GM19240 (cell line): ENCODE results near the gene PDE4DIP.
"Not testable (repeated sequence)": the region's sequence is repeated elsewhere in the genome, so short reads cannot be mapped to it uniquely, and the experiment has no call there.

ENCODE experiments used
- DNase-seq: peaks from one replicate; pipeline ENCODE4 v3.0.0; 2011; ENCODE audit warnings: low spot score; ENCODE audit not compliant: insufficient read length

Gene PDE4DIP

DNA sequence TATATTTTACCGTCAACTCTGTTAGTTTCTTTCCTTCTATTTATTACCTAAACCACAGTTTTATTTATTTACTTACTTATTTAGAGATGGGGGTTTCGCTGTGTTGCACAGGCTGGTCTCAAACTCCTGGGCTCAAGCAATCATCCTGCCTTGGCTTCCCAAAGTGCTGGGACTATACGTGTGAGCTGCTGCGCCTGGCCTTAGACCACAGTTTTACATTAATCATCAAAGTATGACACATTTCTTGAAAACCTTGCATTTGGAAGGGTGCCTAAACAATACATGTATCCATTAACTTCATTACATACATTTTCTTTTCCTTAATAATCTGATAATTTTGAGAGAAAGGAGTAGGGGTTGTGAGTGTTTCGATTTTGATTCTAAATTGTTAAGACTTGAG is 124.9 kb downstream of the PDE4DIP start:
- DNase-seq: not testable (repeated sequence)

DNA sequence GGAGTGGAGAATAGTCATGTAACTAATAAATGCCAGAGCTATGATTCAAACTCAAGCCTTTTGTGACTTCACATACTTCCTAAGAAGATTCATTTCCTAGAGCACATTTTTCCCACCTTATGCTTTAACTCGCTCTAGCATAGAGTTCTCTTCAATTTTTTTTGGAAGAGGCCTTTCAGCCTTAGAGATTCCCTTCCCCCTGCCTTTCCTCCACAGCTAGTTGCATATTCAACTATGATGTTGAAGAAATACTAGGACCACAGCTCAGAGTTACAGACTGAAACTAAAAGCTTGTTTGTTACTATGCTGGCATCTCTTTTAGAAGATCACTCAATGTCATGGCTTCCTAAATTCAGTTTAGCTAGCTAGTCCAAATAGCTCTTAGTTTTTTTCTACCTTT is 131.2 kb downstream of the PDE4DIP start:
- not testable (repeated sequence) for DNase-seq

DNA sequence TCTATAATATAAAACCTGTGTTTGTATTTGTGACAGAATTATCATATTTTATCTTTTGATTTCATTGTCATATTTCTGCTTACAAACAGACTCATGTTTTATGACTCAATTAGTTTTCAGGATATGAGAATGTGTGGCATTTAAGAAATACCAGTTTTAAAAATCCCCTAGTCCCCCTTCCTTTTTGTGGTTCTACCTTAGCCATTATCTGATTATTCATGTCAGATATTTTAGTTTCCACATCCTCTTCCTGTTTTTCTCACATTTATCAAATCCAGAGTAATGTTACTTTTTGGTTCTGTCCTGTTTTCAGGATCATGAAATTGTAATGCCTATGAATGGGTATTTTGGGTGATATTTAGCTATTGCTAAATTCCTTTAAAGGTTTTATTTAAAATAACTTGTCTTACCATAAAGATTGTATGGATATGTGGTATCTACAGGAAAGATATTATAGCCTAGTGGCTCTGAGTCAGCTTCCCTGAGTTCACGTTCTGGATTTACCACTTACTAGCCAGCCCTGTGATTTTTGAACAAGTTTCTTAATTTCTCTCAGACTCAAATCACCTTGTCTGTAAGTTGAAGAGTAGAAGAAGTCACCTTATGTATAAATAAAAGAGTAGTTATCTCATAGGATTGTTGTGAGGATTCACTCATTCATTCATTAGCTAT is 131.8 kb downstream of the PDE4DIP start:
- not testable (repeated sequence) for DNase-seq

DNA sequence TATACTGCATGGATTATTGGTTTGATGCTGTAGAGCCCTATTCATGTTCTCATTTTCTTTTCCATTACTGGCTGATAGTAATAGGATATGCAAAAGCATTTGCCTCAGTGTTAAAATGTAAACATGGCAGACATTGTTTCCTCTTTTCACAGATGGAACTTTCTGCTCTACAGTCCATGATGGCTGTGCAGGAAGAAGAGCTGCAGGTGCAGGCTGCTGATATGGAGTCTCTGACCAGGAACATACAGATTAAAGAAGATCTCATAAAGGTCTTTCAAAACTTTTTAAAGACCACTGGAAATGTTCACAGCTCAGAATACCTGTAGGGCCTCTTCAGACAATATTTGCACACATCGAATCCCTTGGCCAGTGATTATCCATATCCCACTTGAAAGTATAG is 133.6 kb downstream of the PDE4DIP start:
- not testable (repeated sequence) for DNase-seq

DNA sequence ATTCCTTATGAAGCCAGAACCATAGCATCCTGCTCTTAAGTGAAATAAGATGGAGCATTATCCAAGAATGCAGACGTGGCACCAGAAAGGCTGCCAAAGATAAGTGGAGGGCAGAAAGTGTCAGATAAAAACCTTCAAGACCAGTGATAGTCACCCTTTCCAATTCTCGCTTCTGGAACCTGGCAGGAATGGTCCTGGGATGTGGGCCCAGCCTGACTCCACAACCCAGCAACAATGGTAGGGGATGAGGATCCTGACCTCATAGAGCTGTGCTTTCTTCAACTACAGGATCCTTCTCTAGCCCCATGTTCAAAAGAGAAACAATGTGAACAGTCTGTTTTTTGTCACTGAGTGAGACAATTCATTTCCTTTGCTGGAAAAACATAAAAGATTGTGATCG is 145.2 kb downstream of the PDE4DIP start:
- not testable (repeated sequence) for DNase-seq

DNA sequence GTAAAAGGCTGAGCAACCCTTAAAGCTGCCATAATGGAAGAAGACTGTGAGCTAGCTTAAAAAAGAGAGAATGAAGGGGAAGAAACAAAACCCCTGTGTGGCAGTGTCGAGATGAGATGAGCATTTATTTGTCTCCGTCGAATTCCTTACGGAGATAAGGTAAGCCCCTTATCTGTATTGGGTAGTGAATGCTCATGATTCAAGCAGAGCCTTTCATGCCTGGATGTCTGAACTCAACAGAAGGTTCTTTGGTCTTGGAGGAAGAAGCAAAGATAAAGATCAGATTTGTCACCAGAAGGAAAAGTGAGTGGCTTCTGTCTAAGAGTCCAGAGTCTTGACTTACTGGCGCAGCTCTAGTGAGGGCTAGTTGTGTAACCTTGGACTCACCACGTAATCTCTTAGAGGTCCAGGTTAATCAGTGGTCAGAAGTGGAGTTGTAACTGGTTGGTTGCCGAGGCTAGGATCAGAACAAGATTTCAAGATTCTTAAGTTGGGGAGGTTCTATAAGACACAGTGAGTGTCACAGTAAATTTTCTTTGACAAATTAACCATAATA is 146.1 kb downstream of the PDE4DIP start:
- not testable (repeated sequence) for DNase-seq

DNA sequence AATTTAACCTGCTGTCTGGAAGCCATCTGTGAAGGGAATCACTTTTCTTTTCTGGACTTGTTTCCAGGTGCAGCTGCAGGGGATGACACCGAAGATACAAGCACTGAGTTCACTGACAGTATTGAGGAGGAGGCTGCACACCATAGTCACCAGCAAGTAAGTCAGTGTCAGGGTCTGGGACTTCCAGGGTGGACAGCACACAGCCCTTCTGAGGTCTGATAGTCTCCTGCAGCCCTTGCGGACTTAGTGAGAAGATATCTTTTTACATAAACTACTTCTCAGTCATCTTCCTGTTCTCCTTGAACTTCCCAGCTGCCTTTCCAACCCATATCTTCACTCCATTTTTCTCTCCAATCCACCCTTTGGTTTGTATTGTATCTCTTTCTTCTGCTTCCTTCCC is 147.6 kb downstream of the PDE4DIP start:
- not testable (repeated sequence) for DNase-seq

DNA sequence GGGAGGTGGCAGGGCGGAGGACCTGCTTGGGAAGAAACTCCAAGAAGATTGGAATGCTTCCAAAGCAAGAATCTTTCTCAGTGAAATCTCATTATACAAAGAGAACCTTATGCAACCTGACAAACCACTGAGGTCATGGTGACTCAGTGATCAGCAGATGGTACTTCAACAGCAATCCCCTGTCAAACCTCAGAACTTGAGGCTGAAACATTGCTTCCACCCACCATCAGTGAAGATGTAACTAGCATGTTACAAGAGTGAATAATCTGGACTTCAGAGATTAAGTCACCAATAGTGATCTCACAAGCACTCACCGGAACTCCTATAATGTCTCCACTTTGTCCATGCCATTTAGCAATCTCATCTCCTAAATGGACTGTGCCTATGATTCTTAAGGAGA is 148.1 kb downstream of the PDE4DIP start:
- not testable (repeated sequence) for DNase-seq

DNA sequence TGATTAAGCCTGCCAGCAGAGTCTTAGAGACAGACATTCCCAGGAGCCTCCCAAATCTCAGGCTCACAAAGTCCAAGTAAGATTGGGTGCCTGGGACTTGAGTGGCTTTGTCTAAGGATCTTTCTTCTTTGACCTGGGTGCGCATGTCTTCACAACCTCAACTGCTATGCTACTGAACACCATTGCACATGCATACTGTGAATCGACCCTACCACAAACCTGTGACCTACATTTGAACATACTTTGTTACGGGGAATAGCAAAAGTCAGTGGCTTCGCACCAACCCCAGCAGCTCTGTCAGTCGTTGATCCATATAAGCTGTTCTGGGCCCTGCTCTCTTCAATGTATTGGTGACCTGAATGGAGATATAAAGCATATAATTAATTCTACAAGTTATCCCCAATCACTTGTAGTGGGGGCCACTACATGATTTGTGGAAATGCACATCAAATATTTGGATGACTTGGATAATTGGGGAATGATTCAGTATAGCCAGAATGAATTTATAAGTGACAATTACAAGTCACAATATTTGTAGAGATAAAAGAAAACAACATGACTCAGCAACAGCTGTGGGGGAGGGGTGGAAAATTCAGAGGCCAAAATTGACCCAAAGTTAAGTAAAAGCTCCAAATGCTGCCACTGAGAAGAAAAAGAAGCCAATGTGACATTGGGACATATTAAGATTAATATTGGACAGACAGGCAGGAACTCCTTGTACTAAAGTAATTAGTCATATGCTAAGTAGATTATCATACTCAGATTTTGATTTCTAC is 152.4 kb downstream of the PDE4DIP start:
- not testable (repeated sequence) for DNase-seq

DNA sequence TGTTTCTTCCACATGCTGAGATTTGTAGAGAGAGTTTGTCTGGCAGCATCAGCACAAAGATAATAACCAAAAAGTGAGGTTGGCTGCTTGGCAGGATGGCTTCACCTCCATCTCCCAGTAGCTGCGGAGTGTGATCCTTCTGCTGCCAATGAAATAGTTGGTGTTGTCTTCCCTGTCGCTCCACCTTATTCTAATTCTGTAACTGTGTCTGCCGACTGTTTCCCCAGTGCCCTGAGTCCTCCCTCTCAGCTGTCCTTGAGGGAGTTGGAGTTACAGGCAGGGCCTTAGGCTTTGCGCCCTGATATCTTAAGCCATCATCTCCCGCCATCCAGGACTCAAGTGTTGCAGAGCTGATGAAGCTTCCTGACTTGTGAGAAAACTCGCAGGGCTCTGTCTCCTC is 153.2 kb downstream of the PDE4DIP start:
- not testable (repeated sequence) for DNase-seq

DNA sequence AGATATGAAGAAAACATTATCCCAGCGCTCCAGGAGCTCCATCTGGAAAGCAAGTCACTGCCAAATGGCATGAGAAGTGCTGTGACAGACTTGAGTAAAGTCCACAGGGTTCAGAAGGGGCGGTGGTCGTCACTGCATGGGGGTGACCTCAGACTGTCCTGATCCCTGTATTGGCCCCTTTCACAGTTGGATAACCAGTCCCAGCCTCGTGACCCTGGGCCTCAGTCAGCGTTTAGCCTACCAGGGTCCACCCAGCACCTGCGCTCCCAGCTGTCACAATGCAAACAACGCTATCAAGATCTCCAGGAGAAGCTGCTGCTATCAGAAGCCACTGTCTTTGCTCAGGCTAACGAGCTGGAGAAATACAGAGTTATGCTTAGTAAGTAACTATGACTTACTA is 158.4 kb downstream of the PDE4DIP start:
- not testable (repeated sequence) for DNase-seq

DNA sequence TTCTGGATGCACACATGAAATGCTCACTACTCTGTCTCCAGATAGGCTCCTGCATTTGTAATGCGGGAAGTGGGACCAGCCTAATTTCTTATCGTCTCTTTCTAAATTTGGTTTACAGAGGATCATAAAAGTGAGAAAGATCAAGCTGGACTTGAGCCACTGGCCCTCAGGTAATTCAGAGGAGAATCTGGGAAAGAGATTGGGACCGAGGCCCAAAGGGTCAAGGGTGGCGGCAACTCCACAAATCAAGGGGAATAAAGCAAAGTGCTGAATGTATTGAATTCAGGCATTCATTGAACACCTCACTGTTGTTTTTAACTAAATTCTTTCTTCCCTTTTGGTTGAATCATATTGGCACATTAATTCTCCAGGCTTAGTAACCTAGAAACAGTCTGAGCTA is 164.1 kb downstream of the PDE4DIP start:
- DNase-seq: not testable (repeated sequence)

DNA sequence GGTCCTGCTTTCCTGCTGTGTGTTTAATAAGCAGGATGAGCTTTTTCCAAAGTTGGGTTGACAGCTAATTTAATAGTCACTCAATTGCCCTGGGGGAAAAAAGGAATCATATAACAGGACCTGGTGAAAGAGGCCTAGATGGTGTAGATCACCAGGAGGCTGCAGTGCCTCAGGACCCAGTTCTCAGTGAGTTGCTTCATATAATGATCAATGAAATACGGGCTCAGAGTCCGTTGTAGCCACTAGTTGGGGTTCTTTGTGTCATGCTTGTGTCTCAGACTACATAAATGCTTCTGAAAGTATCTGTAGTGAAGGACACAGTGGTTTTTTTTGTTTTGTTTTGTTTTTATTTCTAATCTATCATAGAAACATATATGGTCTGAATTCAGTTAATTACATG is 164.5 kb downstream of the PDE4DIP start:
- DNase-seq: not testable (repeated sequence)

DNA sequence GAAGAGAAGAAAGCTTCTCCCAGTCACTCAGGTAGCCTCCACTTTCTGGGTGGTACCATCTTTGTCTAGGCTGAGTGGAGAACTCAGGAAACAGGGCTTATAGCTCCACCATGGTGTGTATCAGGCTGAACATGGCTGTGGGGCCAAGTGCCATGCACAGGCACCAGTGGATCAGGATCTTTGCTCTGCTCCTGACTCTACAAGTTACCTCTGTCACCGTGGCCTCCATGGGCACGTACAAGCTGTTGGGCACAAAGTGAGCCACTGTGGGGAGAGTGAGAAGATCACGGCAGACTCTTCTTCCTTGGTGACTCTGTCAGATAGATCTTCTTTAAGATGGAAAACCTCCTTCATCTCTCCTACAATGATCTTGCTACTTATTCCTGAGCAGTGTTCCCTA is 165.5 kb downstream of the PDE4DIP start:
- DNase-seq: not testable (repeated sequence)

DNA sequence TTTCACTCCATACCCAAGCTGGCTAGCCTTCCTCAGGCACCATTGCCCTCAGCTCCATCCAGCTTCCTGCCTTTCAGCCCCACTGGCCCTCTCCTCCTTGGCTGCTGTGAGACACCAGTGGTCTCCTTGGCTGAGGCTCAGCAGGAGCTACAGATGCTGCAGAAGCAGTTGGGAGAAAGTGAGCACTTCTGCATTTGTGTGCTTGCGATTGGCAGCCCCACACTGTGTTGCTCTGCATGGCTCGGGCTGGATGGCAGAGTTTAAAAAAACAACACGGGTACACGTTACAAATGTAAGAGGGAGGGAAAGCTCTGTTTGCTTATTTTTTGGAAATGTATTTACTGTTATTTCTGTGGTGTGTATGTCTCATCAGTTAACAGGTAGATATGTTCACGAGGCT is 168.4 kb downstream of the PDE4DIP start:
- DNase-seq: not testable (repeated sequence)

DNA sequence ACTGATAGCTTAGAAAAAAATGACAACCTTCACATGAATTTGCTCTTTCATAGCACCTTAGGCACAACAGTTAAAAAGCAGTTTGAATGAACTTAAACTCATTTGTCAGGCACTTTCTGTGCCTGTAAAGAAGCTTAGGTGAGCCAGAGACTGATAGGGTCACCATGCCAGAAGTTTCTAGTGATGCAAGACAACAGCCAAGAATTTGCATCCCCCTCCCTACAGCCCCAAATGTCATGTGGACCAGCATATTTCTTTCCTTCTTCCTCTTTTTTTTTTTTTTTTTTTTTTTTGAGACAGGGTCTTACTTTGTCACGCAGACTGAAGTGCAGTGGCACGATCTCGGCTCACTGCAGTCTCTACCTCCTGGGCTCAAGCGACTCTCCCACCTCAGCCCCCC is 169.3 kb downstream of the PDE4DIP start:
- not testable (repeated sequence) for DNase-seq

DNA sequence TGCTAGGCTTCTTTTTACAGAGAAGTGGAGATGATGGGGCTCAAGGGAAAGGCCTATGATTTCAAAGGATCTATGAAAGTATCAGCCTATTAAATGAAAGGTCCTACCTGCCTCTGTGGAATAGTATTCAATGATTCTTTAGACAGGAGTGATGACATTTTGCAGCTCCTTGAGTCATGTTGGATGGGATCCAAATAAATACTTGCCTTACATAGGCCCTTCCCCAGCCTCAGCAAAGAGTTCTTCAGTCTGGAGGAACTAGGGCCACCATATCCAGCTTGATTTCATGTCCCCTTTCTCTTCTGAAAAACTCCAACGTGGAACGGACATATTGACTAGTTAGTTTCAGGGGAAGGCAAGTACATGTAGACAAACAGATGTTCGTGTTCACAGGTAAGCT is 171.3 kb downstream of the PDE4DIP start:
- DNase-seq: not testable (repeated sequence)

DNA sequence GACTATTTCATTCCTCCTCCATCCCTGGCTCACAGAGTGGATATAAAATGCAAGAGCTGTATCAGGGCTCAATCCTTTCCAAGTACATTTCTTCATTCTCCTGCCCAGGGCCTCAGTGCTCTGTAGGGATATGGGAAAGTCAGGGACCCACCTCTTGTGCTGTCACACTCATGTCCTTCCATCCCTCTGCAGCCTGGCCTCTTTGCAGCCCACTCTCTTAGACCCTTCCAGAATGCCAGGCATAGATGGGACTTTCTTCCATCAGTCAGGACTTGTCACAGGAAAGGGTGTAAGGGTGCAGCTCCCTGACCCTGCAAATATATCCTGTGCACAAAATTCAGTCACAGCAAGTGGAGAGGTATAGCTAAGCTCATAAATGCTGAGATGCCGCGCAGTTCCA is 172.4 kb downstream of the PDE4DIP start:
- DNase-seq: not testable (repeated sequence)

DNA sequence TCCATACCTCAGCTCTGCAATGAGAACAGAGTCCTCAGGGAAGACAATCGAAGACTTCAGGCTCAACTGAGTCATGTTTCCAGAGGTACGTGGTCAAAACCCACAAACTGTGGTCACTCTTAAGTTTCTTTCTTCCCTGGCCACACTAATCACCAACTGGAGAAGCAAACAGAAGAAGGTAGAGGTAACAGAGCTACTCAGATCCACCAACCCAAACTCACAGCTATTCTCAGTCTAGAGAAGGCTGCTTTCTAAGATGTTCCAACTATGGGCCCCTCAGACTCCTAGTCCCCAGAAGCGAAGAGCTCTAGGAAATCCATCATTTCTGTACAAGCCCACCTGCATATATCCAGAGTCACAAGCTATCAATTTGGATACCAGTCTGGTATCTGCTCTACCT is 174.3 kb downstream of the PDE4DIP start:
- not testable (repeated sequence) for DNase-seq

DNA sequence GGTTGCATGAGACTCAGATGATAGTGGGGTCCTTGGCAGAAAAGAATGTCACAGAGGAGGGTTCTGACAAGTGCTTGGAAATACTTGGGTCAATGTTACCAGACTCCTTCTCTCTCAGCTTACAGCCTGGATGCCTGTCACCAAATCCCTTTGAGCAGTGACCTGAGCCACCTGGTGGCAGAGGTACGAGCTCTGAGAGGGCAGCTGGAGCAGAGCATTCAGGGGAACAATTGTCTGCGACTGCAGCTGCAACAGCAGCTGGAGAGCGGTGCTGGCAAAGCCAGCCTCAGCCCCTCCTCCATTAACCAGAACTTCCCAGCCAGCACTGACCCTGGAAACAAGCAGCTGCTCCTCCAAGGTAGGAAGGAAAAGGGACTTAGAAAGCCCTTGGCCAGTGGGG is 180.1 kb downstream of the PDE4DIP start:
- DNase-seq: not testable (repeated sequence)

DNA sequence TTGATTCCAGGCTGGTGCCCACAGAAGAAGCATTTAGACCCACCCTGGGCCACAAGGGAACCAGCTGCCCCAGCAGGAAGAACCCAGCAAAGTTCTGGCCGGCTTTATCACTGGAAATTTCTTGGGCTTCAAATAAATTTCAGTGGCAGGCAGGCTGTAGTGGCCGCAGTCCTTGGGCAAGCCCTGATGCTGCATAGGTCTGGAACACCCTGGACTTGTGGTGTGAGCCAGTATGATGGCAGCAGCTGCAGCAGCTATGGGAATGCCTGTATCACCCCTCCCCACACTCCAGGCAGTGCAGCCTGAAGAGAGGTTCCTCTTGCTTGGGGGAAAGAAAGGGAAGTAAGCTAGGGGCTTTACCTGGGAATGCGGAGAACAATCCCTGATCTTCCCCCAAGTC is 189.7 kb downstream of the PDE4DIP start:
- DNase-seq: not testable (repeated sequence)

DNA sequence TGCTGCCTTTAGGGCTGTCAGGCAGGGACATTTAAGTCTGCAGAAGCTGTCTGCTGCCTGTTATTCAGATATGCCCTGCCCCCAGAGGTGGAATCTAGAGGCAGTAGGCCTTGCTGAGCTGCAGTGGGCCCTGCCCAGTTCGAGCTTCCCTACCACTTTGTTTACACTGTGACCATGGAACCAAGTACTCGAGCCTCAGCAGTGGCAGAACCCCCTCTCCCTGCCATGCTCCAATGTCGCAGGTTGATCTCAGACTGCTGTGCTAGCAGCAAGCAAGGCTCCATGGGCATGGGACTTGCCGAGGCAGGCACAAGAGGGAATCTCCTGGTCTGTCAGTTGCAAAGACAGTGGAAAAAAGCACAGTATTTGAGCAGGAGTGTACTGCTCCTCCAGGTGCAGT is 198.8 kb downstream of the PDE4DIP start:
- DNase-seq: not testable (repeated sequence)
